Activated B cell treated with CpG ODN at 0.5 μM for 24 hours (primary cell): ENCODE results near the gene ERMARD. TPM values are rescaled to one million over a fixed set of nuclear protein-coding genes. Genes with fewer than 3 reads are reported as not detected.

Experiments used
- ATAC-seq: fragments of 200-7000 bp; cut with Tn5 transposase; one replicate; pipeline ENCODE4 v1.10.0; 2021; ENCODE audit warnings: low read depth, mild to moderate bottlenecking, moderate library complexity
- CTCF ChIA-PET: fragments of 350-600 bp; sonication (Branson Sonifier 250); formaldehyde crosslinking; loops from one replicate; lab custom pipeline; 2021; ENCODE audit warnings: antibody characterized with exemption; lab: Charles Lee
- POLR2A ChIA-PET: fragments of 350-600 bp; sonication (Branson Sonifier 250); formaldehyde crosslinking; loops from one replicate; lab custom pipeline; 2021; ENCODE audit warnings: antibody characterized with exemption; lab: Charles Lee
- DNase-seq: peaks from one replicate; pipeline ENCODE4 v3.0.0; 2022
- H3K27ac Mint-ChIP-seq: one replicate; pipeline ENCODE4 v1.8.0; 2020; ENCODE audit warnings: mixed read lengths
- H3K27me3 Mint-ChIP-seq: one replicate; pipeline ENCODE4 v1.8.0; 2021; ENCODE audit warnings: mixed read lengths
- H3K36me3 Mint-ChIP-seq: one replicate; pipeline ENCODE4 v1.8.0; 2021; ENCODE audit warnings: low read depth, mixed read lengths
- H3K4me1 Mint-ChIP-seq: one replicate; pipeline ENCODE4 v1.8.0; 2021; ENCODE audit warnings: mixed read lengths
- H3K4me3 Mint-ChIP-seq: one replicate; pipeline ENCODE4 v1.8.0; 2020; ENCODE audit warnings: mild to moderate bottlenecking, mixed read lengths
- H3K9me3 Mint-ChIP-seq: one replicate; pipeline ENCODE4 v1.8.0; 2020; ENCODE audit warnings: mixed read lengths
- CTCF ChIP-seq: fragments of 200-600 bp; IDR thresholded peaks from one replicate; pipeline ENCODE4 v1.8.0; 2022; ENCODE audit warnings: antibody characterized with exemption, mild to moderate bottlenecking
- intact Hi-C: fragments of 100-400 bp; cut with micrococcal nuclease; formaldehyde crosslinking; loops from one replicate; pipeline ENCODE4 v1.15.1; 2024
- total RNA-seq: library from RNA; stranded (reverse); gene quantifications from 2 replicates; pipeline ENCODE4 v1.2.3, GENCODE V29; 2022

Gene ERMARD
- total RNA-seq, 1 donor from 2014 or later: 45.4 TPM

- no peaks in the 10 kb centered on the region for H3K9me3 Mint-ChIP-seq
- ATAC-seq (no peak), DNase-seq (no peak)
- H3K36me3 Mint-ChIP-seq: no peaks in the 10 kb centered on the region
- ChIA-PET CTCF (no interaction called here), POLR2A (no interaction called here)
- no peak for TF ChIP-seq CTCF
- no peak overlapping the region for H3K27ac Mint-ChIP-seq
- H3K4me3 Mint-ChIP-seq: no peak overlapping the region
- H3K4me1 Mint-ChIP-seq: peaks cover 10% of the 10 kb centered on the region
- intact Hi-C loops: loop anchor here (5.0 kb wide), 1 partner anchor 897 kb away; no protein-coding TSS in a partner anchor
- H3K27me3 Mint-ChIP-seq: peaks cover 52% of the 10 kb centered on the region
Measured at GRCh38 chr6:169794317-169795055, 43.1 kb downstream of the ERMARD start.

- peaks cover 49% of the 10 kb centered on the region for H3K27me3 Mint-ChIP-seq
- intact Hi-C loops: no loop called here
- no peak for ATAC-seq
- H3K9me3 Mint-ChIP-seq: no peaks in the 10 kb centered on the region
- POLR2A ChIA-PET: no interaction called here
- CTCF ChIA-PET: no interaction called here
- no peak for DNase-seq
- peaks cover 7% of the 10 kb centered on the region for H3K4me1 Mint-ChIP-seq
- no peak overlapping the region for H3K4me3 Mint-ChIP-seq
- H3K27ac Mint-ChIP-seq: no peak overlapping the region
- H3K36me3 Mint-ChIP-seq: no peaks in the 10 kb centered on the region
- TF ChIP-seq CTCF: no peak
Measured at GRCh38 chr6:169795196-169795595, 43.8 kb downstream of the ERMARD start.

GRCh38 chr6:169798764-169799473, 47.5 kb downstream of the ERMARD start:
- ChIA-PET CTCF (interaction anchor here (1.0 kb wide), 1 partner anchor 9 kb away, joined by 3 read pairs; no protein-coding TSS in a partner anchor), POLR2A (no interaction called here)
- H3K4me1 Mint-ChIP-seq: peaks cover 7% of the 10 kb centered on the region
- DNase-seq: no peak
- H3K27me3 Mint-ChIP-seq: peaks cover 23% of the 10 kb centered on the region
- H3K4me3 Mint-ChIP-seq: no peak overlapping the region
- intact Hi-C loops: no loop called here
- no peak for ATAC-seq
- no peaks in the 10 kb centered on the region for H3K36me3 Mint-ChIP-seq
- no peak for TF ChIP-seq CTCF
- no peak overlapping the region for H3K27ac Mint-ChIP-seq
- no peaks in the 10 kb centered on the region for H3K9me3 Mint-ChIP-seq

GRCh38 chr6:169799474-169799926, 48.1 kb downstream of the ERMARD start:
- ChIA-PET CTCF (interaction anchor here (1.0 kb wide), 1 partner anchor 10 kb away, joined by 3 read pairs; no protein-coding TSS in a partner anchor), POLR2A (no interaction called here)
- peaks cover 7% of the 10 kb centered on the region for H3K4me1 Mint-ChIP-seq
- intact Hi-C loops: no loop called here
- H3K4me3 Mint-ChIP-seq: no peak overlapping the region
- no peak overlapping the region for H3K27ac Mint-ChIP-seq
- no peak for TF ChIP-seq CTCF
- no peaks in the 10 kb centered on the region for H3K9me3 Mint-ChIP-seq
- no peak for ATAC-seq
- H3K36me3 Mint-ChIP-seq: no peaks in the 10 kb centered on the region
- no peak for DNase-seq
- peaks cover 28% of the 10 kb centered on the region for H3K27me3 Mint-ChIP-seq

- POLR2A ChIA-PET: no interaction called here
Measured at GRCh38 chr6:169800116-169800667, 48.8 kb downstream of the ERMARD start.

More at GRCh38 chr6:169800116-169800667, 48.8 kb downstream of the ERMARD start:
- no peaks in the 10 kb centered on the region for H3K36me3 Mint-ChIP-seq
- intact Hi-C loops: no loop called here
- CTCF ChIA-PET: no interaction called here
- H3K9me3 Mint-ChIP-seq: no peaks in the 10 kb centered on the region
- no peak for DNase-seq
- peaks cover 7% of the 10 kb centered on the region for H3K4me1 Mint-ChIP-seq
- peaks cover 28% of the 10 kb centered on the region for H3K27me3 Mint-ChIP-seq
- TF ChIP-seq CTCF: no peak
- no peak for ATAC-seq
- H3K27ac Mint-ChIP-seq: no peak overlapping the region
- no peak overlapping the region for H3K4me3 Mint-ChIP-seq
